ENCODE measurements around the gene BCKDHB.

DNA sequence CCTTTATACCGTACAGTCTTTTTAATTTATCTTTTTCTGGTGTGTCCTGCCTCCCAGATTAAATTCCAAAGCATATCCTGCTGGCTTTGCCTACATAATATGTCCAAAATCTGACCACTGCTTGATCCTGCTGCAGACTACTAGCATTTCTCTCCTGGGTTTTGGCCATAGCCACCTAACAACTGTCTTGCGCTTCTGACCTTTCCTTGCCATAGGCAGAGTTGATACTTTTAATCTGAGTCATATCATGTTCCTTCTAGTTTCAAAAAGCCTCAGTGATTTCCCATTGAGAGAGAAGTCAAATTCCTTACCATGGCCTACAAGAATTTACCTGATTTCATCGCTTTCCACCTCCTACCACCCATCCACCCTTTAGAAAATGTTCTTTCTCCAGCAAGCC, 104.8 kb downstream of the BCKDHB start:
- TF ChIP-seq, protein P1, sequence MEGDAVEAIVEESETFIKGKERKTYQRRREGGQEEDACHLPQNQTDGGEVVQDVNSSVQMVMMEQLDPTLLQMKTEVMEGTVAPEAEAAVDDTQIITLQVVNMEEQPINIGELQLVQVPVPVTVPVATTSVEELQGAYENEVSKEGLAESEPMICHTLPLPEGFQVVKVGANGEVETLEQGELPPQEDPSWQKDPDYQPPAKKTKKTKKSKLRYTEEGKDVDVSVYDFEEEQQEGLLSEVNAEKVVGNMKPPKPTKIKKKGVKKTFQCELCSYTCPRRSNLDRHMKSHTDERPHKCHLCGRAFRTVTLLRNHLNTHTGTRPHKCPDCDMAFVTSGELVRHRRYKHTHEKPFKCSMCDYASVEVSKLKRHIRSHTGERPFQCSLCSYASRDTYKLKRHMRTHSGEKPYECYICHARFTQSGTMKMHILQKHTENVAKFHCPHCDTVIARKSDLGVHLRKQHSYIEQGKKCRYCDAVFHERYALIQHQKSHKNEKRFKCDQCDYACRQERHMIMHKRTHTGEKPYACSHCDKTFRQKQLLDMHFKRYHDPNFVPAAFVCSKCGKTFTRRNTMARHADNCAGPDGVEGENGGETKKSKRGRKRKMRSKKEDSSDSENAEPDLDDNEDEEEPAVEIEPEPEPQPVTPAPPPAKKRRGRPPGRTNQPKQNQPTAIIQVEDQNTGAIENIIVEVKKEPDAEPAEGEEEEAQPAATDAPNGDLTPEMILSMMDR (conservative IDR thresholded peaks at IDR 0.05), result no peak
- TF ChIP-seq ZFX (IDR thresholded peaks at IDR 0.05), result no peak
